HFF-Myc (cell line): ENCODE data around the gene GOLGA2.

ENCODE experiments used
- DNase-seq: peaks from one replicate; pipeline ENCODE4 v3.0.0-alpha.2; 2011; ENCODE audit warnings: low read depth; ENCODE audit errors: extremely low read depth
- H3K4me3 ChIP-seq: replicated peaks from 2 replicates; pipeline ENCODE4 v1.5.1; 2011; ENCODE audit warnings: low read depth, mild to moderate bottlenecking, control low read depth, low read length
- CTCF ChIP-seq: IDR thresholded peaks from 2 replicates; pipeline ENCODE4 v1.5.1; 2012; ENCODE audit warnings: mild to moderate bottlenecking, low read depth, low read length, control low read depth; ENCODE audit errors: missing control alignments

The GOLGA2 gene

GRCh38 chr9:128257907-128258306, 17.9 kb downstream of the GOLGA2 start:
- no peak for TF ChIP-seq CTCF
- DNase-seq, result no peak
- H3K4me3 ChIP-seq, result no peak overlapping the region

- TF ChIP-seq CTCF, result no peak
- no peak for DNase-seq
These were observed 18.6 kb downstream of the GOLGA2 start for GRCh38 chr9:128257086-128257825.

GRCh38 chr9:128254855-128255759, 20.7 kb downstream of the GOLGA2 start:
- DNase-seq, result no peak
- H3K4me3 ChIP-seq, result no peak overlapping the region
- TF ChIP-seq CTCF, result peak; percentile 96

More at GRCh38 chr9:128257086-128257825, 18.6 kb downstream of the GOLGA2 start:
- H3K4me3 ChIP-seq, result no peak overlapping the region

GRCh38 chr9:128254362-128254761, 21.4 kb downstream of the GOLGA2 start:
- TF ChIP-seq CTCF, result no peak
- no peak for DNase-seq
- no peak overlapping the region for H3K4me3 ChIP-seq

GRCh38 chr9:128253991-128254346, 21.8 kb downstream of the GOLGA2 start:
- DNase-seq, result no peak
- no peak overlapping the region for H3K4me3 ChIP-seq
- TF ChIP-seq CTCF, result no peak

- TF ChIP-seq CTCF, result no peak
- no peak for DNase-seq
- no peak overlapping the region for H3K4me3 ChIP-seq
These were observed 22.4 kb downstream of the GOLGA2 start for GRCh38 chr9:128253140-128253990.
